ENCODE results near the gene ZNF385D.

The ZNF385D gene

GRCh38 chr3:21750080-21750696, 822 bp downstream of the ZNF385D start:
- no peak for DNase-seq (ENCODE audit: low read depth in 2 of 2)

GRCh38 chr3:21747966-21748555, 2.9 kb downstream of the ZNF385D start:
- no peak for DNase-seq (ENCODE audit: low read depth in 2 of 2)

- DNase-seq (ENCODE audit: low read depth in 2 of 2): no peak
Observed at GRCh38 chr3:21747376-21747775, 3.6 kb downstream of the ZNF385D start.

- DNase-seq (ENCODE audit: low read depth in 2 of 2): no peak
Observed at GRCh38 chr3:21745966-21746365, 5.0 kb downstream of the ZNF385D start.

- no peak for DNase-seq (ENCODE audit: low read depth in 2 of 2)
Observed at GRCh38 chr3:21744793-21745192, 6.2 kb downstream of the ZNF385D start.

GRCh38 chr3:21738935-21739702, 11.9 kb downstream of the ZNF385D start:
- DNase-seq (ENCODE audit: low read depth in 2 of 2): no peak

GRCh38 chr3:21738283-21738682, 12.7 kb downstream of the ZNF385D start:
- DNase-seq (ENCODE audit: low read depth in 2 of 2): no peak

- DNase-seq (ENCODE audit: low read depth in 2 of 2): no peak
Observed at GRCh38 chr3:21734746-21735145, 16.3 kb downstream of the ZNF385D start.

- DNase-seq (ENCODE audit: low read depth in 2 of 2): no peak
Observed at GRCh38 chr3:21729888-21730459, 21.0 kb downstream of the ZNF385D start.

- DNase-seq (ENCODE audit: low read depth in 2 of 2): no peak
Observed at GRCh38 chr3:21729331-21729730, 21.7 kb downstream of the ZNF385D start.

- no peak for DNase-seq (ENCODE audit: low read depth in 2 of 2)
Observed at GRCh38 chr3:21722768-21723167, 28.2 kb downstream of the ZNF385D start.

- no peak for DNase-seq (ENCODE audit: low read depth in 2 of 2)
Observed at GRCh38 chr3:21722301-21722700, 28.7 kb downstream of the ZNF385D start.

- DNase-seq (ENCODE audit: low read depth in 2 of 2): no peak
Observed at GRCh38 chr3:21718943-21719591, 31.9 kb downstream of the ZNF385D start.

- no peak for DNase-seq (ENCODE audit: low read depth in 2 of 2)
Observed at GRCh38 chr3:21718161-21718765, 32.7 kb downstream of the ZNF385D start.

- no peak for DNase-seq (ENCODE audit: low read depth in 2 of 2)
Observed at GRCh38 chr3:21715662-21716061, 35.3 kb downstream of the ZNF385D start.

- DNase-seq (ENCODE audit: low read depth in 2 of 2): no peak
Observed at GRCh38 chr3:21705769-21706168, 45.2 kb downstream of the ZNF385D start.

GRCh38 chr3:21704796-21705195, 46.2 kb downstream of the ZNF385D start:
- DNase-seq (ENCODE audit: low read depth in 2 of 2): no peak

- no peak for DNase-seq (ENCODE audit: low read depth in 2 of 2)
Observed at GRCh38 chr3:21703291-21703690, 47.7 kb downstream of the ZNF385D start.

GRCh38 chr3:21697707-21698106, 53.3 kb downstream of the ZNF385D start:
- DNase-seq (ENCODE audit: low read depth in 2 of 2): no peak

- no peak for DNase-seq (ENCODE audit: low read depth in 2 of 2)
Observed at GRCh38 chr3:21694506-21694905, 56.5 kb downstream of the ZNF385D start.

GRCh38 chr3:21691036-21691435, 60.0 kb downstream of the ZNF385D start:
- DNase-seq (ENCODE audit: low read depth in 2 of 2): no peak

- no peak for DNase-seq (ENCODE audit: low read depth in 2 of 2)
Observed at GRCh38 chr3:21682206-21682605, 68.8 kb downstream of the ZNF385D start.

Data from stimulated activated CD4-positive, alpha-beta T cell treated with anti-CD3 and anti-CD28 coated beads, Interleukin-15, amount 100 ng/mL, for 48 hours (primary cell).